ENCODE data around the gene ADRB2. TPM values are rescaled to one million over a fixed set of nuclear protein-coding genes. Genes with fewer than 3 reads are reported as not detected.
A peak's percentile ranks its signal among the peaks of the same experiment; 100 is the strongest.

The ADRB2 gene
- total and polyA plus RNA-seq, 8 donors = 0.70 to 14.2 (median 1.6) TPM

DNA sequence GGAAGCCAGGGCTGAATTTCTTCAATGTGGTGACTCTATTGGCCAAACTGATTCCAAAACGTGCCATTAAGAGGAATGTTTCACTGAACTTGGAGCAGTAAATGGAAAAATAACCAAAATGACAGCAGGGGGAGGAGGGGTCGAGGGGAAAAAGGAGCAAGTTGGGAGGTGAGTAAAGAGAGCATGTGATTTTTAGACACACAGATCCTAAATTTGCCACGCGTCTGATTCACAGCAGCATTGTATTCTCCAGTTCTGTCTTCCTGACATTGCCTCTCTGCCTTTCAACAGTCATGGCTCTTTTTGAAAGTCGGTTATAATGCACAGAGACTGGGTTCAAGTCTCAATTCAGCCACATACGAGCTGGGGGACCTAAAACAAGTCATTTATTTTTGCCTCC, 22.0 kb upstream of the ADRB2 start:
- H3K4me3 ChIP-seq = no peak overlapping the region
- no peaks in the 10 kb centered on the region for H3K9me3 ChIP-seq
- H3K4me1 ChIP-seq = peaks cover 29 to 56% of the 10 kb centered on the region in 2 donors
- no peaks in the 10 kb centered on the region for H3K36me3 ChIP-seq
- DNase-seq (no peak), ATAC-seq (no peak)
- no peak overlapping the region for H3K27ac ChIP-seq
- intact Hi-C loops (cut with DNase I) = no loop called here
- TF ChIP-seq, protein P1, sequence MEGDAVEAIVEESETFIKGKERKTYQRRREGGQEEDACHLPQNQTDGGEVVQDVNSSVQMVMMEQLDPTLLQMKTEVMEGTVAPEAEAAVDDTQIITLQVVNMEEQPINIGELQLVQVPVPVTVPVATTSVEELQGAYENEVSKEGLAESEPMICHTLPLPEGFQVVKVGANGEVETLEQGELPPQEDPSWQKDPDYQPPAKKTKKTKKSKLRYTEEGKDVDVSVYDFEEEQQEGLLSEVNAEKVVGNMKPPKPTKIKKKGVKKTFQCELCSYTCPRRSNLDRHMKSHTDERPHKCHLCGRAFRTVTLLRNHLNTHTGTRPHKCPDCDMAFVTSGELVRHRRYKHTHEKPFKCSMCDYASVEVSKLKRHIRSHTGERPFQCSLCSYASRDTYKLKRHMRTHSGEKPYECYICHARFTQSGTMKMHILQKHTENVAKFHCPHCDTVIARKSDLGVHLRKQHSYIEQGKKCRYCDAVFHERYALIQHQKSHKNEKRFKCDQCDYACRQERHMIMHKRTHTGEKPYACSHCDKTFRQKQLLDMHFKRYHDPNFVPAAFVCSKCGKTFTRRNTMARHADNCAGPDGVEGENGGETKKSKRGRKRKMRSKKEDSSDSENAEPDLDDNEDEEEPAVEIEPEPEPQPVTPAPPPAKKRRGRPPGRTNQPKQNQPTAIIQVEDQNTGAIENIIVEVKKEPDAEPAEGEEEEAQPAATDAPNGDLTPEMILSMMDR (IDR thresholded peaks at IDR 0.05) = no peak
- H3K27me3 ChIP-seq = no peaks in the 10 kb centered on the region

DNA sequence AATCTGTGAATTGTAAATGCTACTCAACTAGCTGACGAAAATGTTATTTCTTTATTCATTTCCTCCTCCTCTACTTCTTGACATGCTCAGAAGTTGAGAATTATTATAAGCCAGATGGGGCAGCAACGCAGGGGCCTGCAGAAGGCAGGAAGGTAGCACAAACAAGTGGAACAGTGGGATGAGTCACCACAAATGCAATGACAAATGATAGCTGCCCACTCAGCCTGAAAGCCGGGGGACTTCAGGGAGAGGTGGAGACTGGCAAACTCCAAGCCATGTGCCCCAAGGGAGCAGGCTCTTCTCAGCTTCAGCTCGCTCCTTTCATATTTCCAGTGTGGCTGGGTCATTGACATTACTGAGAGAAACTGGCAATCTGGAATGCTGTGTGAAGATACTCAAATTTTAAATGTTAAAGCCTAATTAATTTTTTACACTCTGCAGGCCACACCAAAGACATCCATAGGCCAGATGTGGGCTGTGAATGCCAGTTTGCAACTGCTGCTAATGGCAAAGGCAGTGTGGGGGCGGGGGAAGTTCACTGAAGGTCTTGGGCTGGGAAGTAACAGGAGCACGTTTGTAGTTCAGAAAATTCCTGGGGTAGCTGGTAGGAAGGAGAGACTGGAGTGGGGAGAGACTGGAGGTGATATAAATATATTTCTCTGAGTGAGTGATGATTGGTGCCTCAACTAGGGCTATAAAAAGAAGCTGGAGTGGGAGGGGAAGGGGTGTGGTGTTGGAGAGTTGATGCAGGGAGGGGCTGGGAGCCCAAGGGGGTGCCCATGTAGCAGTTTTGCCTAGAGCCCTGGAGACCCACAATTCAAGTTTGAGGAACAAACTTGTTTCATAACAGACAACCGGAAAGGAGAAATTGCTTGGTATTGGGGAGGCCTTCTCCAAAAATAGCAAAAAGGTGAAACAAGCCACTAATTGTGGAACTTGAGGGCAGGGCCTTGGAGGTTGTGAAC, 20.8 kb upstream of the ADRB2 start:
- peak; percentile 45 for ATAC-seq
- Histone ChIP-seq H3K4me3 (no peak overlapping the region), H3K4me1 (peaks cover 35 to 69% of the 10 kb centered on the region in 2 donors), H3K9me3 (no peaks in the 10 kb centered on the region), H3K36me3 (no peaks in the 10 kb centered on the region), H3K27ac (peak overlapping the region in 1 of 2 donors; percentile 95), H3K27me3 (no peaks in the 10 kb centered on the region)
- intact Hi-C loops (cut with DNase I) = no loop called here
- TF ChIP-seq, protein P1 (IDR thresholded peaks at IDR 0.05) = no peak
- peak in 2 of 4 donors; percentile 62 to 64 for DNase-seq

DNA sequence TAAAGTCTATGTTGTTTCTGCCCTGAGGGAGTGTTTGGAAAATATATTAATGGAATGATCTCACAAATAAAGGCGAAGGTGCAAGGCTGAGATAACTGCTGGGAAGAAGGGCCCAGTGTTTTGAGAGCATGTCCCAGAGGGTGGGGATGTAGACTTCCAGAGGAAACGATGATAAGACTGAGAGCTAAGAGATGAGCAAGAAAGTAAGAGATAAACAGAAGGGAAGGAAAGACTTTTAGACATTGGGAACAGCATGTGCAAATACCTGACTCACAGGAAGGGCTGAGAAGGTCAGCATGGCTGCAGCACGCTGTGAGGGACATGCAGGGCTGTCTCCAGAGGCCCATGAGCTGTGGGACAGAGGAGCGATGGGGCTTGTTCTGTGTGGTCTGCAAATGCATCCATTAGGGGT, 19.9 kb upstream of the ADRB2 start:
- Histone ChIP-seq H3K9me3 (no peaks in the 10 kb centered on the region), H3K4me1 (peaks cover 35 to 76% of the 10 kb centered on the region in 2 donors), H3K36me3 (no peaks in the 10 kb centered on the region), H3K27me3 (no peaks in the 10 kb centered on the region), H3K4me3 (no peak overlapping the region), H3K27ac (peak overlapping the region in 1 of 2 donors; percentile 95)
- intact Hi-C loops (cut with DNase I) = no loop called here
- ATAC-seq (no peak), DNase-seq (no peak)
- TF ChIP-seq, protein P1 (IDR thresholded peaks at IDR 0.05) = no peak

DNA sequence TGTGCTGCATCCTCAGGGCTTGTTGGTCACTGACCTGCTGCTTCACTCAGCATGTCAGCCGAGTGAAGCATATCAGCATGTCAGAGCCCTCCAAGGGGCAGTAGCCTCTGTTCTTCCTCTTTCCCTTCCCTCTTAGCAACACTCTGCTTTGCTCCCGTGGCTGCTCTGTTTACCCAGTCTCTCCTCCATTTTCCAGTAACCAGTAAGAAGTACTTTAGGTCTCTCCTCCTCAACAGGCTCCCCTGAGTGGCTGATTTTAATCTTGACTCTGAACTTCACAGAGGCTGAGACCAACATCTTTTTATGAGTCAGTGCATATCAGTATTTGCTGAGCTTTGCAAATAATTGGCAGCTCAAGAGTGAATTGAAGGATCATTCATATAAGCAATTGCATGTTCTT, 18.6 kb upstream of the ADRB2 start:
- peak in 2 of 4 donors; percentile 56 to 64 for DNase-seq
- Histone ChIP-seq H3K27ac (peak overlapping the region; percentile 63 to 95), H3K27me3 (no peaks in the 10 kb centered on the region), H3K4me3 (no peak overlapping the region), H3K4me1 (peaks cover 35 to 82% of the 10 kb centered on the region in 2 donors), H3K36me3 (no peaks in the 10 kb centered on the region), H3K9me3 (no peaks in the 10 kb centered on the region)
- intact Hi-C loops (cut with DNase I) = no loop called here
- ATAC-seq = peak; percentile 86
- TF ChIP-seq, protein P1 (IDR thresholded peaks at IDR 0.05) = no peak

DNA sequence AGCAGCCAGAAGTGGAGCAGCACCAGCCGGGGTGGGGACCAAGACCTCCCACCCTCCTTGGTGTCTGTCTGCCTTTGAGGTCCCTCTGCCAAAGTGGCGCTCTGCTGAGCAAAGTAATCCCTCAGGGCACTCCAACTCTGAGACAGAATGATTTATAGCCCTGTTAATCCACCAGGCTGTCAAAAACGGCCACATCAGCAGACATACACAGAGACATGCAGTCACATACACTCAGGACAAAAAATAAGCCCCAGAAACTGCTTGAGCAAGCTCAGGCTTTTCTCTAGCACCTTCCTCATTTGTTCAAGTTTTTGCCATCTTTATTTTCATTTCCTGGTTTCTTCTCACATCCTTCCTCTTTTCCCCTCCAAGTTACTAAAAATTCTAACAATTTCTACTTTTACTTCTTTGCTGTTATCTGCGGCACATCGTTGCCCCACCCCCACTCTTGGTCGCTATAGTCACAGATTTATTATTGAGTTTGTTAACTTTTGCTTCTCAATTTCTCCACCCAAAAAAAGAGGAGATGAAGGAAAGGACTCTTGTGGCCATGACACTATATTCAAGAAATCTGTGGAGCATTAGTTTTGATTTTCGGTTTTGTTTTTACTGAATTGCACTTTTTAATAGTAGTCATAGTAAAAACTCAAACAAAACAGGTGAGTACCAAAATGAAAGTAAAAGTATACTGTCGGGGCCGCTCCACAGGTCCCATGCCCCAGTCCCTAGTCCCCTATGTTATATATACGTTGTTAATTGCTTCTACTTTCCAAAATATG, 17.4 kb upstream of the ADRB2 start:
- Histone ChIP-seq H3K4me3 (peak overlapping the region in 1 of 2 donors; percentile 22), H3K9me3 (no peaks in the 10 kb centered on the region), H3K36me3 (no peaks in the 10 kb centered on the region), H3K27ac (peak overlapping the region; percentile 35 to 95), H3K4me1 (peaks cover 35 to 79% of the 10 kb centered on the region in 2 donors), H3K27me3 (no peaks in the 10 kb centered on the region)
- intact Hi-C loops (cut with DNase I) = no loop called here
- TF ChIP-seq, protein P1 (IDR thresholded peaks at IDR 0.05) = no peak
- DNase-seq (no peak), ATAC-seq (peak; percentile 48)

Data from left lung (tissue), 10 donors.